ENCODE results near the gene NIT1.

NIT1 gene

GRCh38 chr1:161121042-161121650 lies 3.2 kb downstream of the NIT1 start:
- TF ChIP-seq ZFX (IDR thresholded peaks at IDR 0.05) (no peak), CTCF (conservative IDR thresholded peaks at IDR 0.05) (no peak)

GRCh38 chr1:161121834-161122233 lies 3.9 kb downstream of the NIT1 start:
- no peak overlapping the region for H3K27ac ChIP-seq
- TF ChIP-seq CTCF (conservative IDR thresholded peaks at IDR 0.05): no peak
- TF ChIP-seq ZFX (IDR thresholded peaks at IDR 0.05): no peak

More at GRCh38 chr1:161121042-161121650, 3.2 kb downstream of the NIT1 start:
- H3K27ac ChIP-seq: no peak overlapping the region

- no peak overlapping the region for H3K27ac ChIP-seq
- TF ChIP-seq ZFX (IDR thresholded peaks at IDR 0.05) (no peak), CTCF (conservative IDR thresholded peaks at IDR 0.05) (no peak)
Measured at GRCh38 chr1:161122967-161123366, 5.1 kb downstream of the NIT1 start.

- H3K27ac ChIP-seq: no peak overlapping the region
- TF ChIP-seq ZFX (IDR thresholded peaks at IDR 0.05): no peak
- TF ChIP-seq CTCF (conservative IDR thresholded peaks at IDR 0.05): no peak
Measured at GRCh38 chr1:161127649-161128048, 9.7 kb downstream of the NIT1 start.

- no peak overlapping the region for H3K27ac ChIP-seq
- no peak for TF ChIP-seq ZFX (IDR thresholded peaks at IDR 0.05)
- TF ChIP-seq CTCF (conservative IDR thresholded peaks at IDR 0.05): no peak
Measured at GRCh38 chr1:161128591-161129420, 10.9 kb downstream of the NIT1 start.

GRCh38 chr1:161130266-161130665 lies 12.4 kb downstream of the NIT1 start:
- no peak for TF ChIP-seq ZFX (IDR thresholded peaks at IDR 0.05)
- no peak for TF ChIP-seq CTCF (conservative IDR thresholded peaks at IDR 0.05)
- no peak overlapping the region for H3K27ac ChIP-seq

Measured in C4-2B (cell line).